Fibroblast of lung (primary cell): Measurements from ENCODE around the gene ABCC8.

Experiments used
- CTCF ChIP-seq, 2 donors: IDR thresholded peaks in 1 of 2; conservative IDR thresholded peaks in 1 of 2; 1 replicate in 1 of 2; 2 replicates in 1 of 2; pipeline ENCODE4 v1.5.1; 2011 to 2012; ENCODE audit warnings: low read length in 2 of 2, control low read depth in 1 of 2, inconsistent platforms in 1 of 2, low read depth in 1 of 2, mild to moderate bottlenecking in 1 of 2
- EZH2 ChIP-seq: IDR thresholded peaks from 2 replicates; pipeline ENCODE4 v1.5.1; 2012; ENCODE audit warnings: low read length, control low read depth, mild to moderate bottlenecking; ENCODE audit errors: missing control alignments

- TF ChIP-seq CTCF (conservative IDR thresholded peaks at IDR 0.05 in 1 of 2, IDR thresholded peaks at IDR 0.05 in 1 of 2; ENCODE audit: low read depth in 1 of 2, low read length in 2 of 2) (no peak), EZH2 (no peak)
These were observed 47.7 kb downstream of the ABCC8 start for GRCh38 chr11:17428925-17429324.
